ENCODE data around the gene TMEM163. TPM values are rescaled to one million over a fixed set of nuclear protein-coding genes. Genes with fewer than 3 reads are reported as not detected.

TMEM163 gene
- polyA plus RNA-seq, 1 donor from 2014 or later, result 3.5 TPM

DNA sequence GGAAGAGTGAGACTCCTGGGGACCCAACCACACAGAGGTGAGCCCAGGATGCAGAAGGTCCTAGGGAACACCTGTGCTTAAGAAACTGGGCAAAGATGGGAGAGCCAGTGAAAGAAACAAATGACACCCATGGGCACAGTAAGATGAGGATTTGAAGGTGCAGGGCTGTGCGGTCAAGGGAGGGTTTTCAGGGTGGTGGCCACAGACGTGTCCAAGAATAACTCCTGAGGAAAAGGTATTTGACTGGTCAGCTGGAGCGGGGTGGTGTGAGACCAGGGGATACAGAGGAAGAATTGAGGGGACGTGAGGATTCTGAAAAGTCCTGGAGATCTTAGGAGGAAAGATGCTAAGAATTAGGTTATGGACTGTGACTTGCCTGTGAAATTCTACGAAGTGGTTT, 142.9 kb downstream of the TMEM163 start:
- no peaks in the 10 kb centered on the region for H4K20me1 ChIP-seq (ENCODE audit: insufficient read depth)
- no peak overlapping the region for H3K9ac ChIP-seq (ENCODE audit: low read length)
- H3F3A ChIP-seq (ENCODE audit: insufficient read depth, low read length, poor library complexity, severe bottlenecking), result no peaks in the 10 kb centered on the region
- no peak overlapping the region for H3K4me2 ChIP-seq (ENCODE audit: low read length)
- H3K27me3 ChIP-seq (ENCODE audit: insufficient read depth, low read depth, low read length), result no peaks in the 10 kb centered on the region
- H2AFZ ChIP-seq (ENCODE audit: low read depth, low read length), result no peak overlapping the region
- H3K9me2 ChIP-seq (ENCODE audit: insufficient read depth, low read length), result no peaks in the 10 kb centered on the region
- no peak overlapping the region for H3K4me3 ChIP-seq (ENCODE audit: low read length)
- H3K36me3 ChIP-seq (ENCODE audit: insufficient read depth, low read length), result no peaks in the 10 kb centered on the region
- no peak overlapping the region for H3K27ac ChIP-seq (ENCODE audit: low read length)
- TF ChIP-seq SMC3 (conservative IDR thresholded peaks at IDR 0.05; ENCODE audit: poor library complexity), result no peak
- TF ChIP-seq POLR2AphosphoS5 (IDR thresholded peaks at IDR 0.05), result no peak
- TF ChIP-seq TAF1 (IDR thresholded peaks at IDR 0.05; ENCODE audit: low read depth), result no peak
- no peak for TF ChIP-seq EZH2 (IDR thresholded peaks at IDR 0.05; ENCODE audit: borderline replicate concordance, insufficient read depth, low read length, poor library complexity, severe bottlenecking)
- TF ChIP-seq RAD21 (conservative IDR thresholded peaks at IDR 0.05), result no peak
- TF ChIP-seq CTCF (IDR thresholded peaks at IDR 0.05; ENCODE audit: poor library complexity, severe bottlenecking), result no peak
- no peak for TF ChIP-seq EP300 (conservative IDR thresholded peaks at IDR 0.05; ENCODE audit: poor library complexity, severe bottlenecking)
- no peak for TF ChIP-seq MXI1 (conservative IDR thresholded peaks at IDR 0.05; ENCODE audit: poor library complexity, severe bottlenecking)
- TF ChIP-seq, protein P1, sequence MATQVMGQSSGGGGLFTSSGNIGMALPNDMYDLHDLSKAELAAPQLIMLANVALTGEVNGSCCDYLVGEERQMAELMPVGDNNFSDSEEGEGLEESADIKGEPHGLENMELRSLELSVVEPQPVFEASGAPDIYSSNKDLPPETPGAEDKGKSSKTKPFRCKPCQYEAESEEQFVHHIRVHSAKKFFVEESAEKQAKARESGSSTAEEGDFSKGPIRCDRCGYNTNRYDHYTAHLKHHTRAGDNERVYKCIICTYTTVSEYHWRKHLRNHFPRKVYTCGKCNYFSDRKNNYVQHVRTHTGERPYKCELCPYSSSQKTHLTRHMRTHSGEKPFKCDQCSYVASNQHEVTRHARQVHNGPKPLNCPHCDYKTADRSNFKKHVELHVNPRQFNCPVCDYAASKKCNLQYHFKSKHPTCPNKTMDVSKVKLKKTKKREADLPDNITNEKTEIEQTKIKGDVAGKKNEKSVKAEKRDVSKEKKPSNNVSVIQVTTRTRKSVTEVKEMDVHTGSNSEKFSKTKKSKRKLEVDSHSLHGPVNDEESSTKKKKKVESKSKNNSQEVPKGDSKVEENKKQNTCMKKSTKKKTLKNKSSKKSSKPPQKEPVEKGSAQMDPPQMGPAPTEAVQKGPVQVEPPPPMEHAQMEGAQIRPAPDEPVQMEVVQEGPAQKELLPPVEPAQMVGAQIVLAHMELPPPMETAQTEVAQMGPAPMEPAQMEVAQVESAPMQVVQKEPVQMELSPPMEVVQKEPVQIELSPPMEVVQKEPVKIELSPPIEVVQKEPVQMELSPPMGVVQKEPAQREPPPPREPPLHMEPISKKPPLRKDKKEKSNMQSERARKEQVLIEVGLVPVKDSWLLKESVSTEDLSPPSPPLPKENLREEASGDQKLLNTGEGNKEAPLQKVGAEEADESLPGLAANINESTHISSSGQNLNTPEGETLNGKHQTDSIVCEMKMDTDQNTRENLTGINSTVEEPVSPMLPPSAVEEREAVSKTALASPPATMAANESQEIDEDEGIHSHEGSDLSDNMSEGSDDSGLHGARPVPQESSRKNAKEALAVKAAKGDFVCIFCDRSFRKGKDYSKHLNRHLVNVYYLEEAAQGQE (IDR thresholded peaks at IDR 0.05; ENCODE audit: borderline replicate concordance), result no peak
- H3K9me3 ChIP-seq (ENCODE audit: low read length), result no peaks in the 10 kb centered on the region
- H3K79me2 ChIP-seq (replicated peaks; ENCODE audit: insufficient read depth, low read length), result no peaks in the 10 kb centered on the region

- H3K4me2 ChIP-seq (ENCODE audit: low read length), result no peak overlapping the region
- H3K27me3 ChIP-seq (ENCODE audit: insufficient read depth, low read depth, low read length), result no peaks in the 10 kb centered on the region
- H3K79me2 ChIP-seq (replicated peaks; ENCODE audit: insufficient read depth, low read length), result no peaks in the 10 kb centered on the region
- H3K27ac ChIP-seq (ENCODE audit: low read length), result no peak overlapping the region
- no peak overlapping the region for H3K4me3 ChIP-seq (ENCODE audit: low read length)
- H2AFZ ChIP-seq (ENCODE audit: low read depth, low read length), result no peak overlapping the region
- H3K9ac ChIP-seq (ENCODE audit: low read length), result no peak overlapping the region
- TF ChIP-seq CTCF (IDR thresholded peaks at IDR 0.05; ENCODE audit: poor library complexity, severe bottlenecking), result no peak
- TF ChIP-seq SMC3 (conservative IDR thresholded peaks at IDR 0.05; ENCODE audit: poor library complexity), result no peak
- TF ChIP-seq EZH2 (IDR thresholded peaks at IDR 0.05; ENCODE audit: borderline replicate concordance, insufficient read depth, low read length, poor library complexity, severe bottlenecking), result no peak
- no peak for TF ChIP-seq RAD21 (conservative IDR thresholded peaks at IDR 0.05)
- no peak for TF ChIP-seq POLR2AphosphoS5 (IDR thresholded peaks at IDR 0.05)
- TF ChIP-seq MXI1 (conservative IDR thresholded peaks at IDR 0.05; ENCODE audit: poor library complexity, severe bottlenecking), result no peak
- no peak for TF ChIP-seq EP300 (conservative IDR thresholded peaks at IDR 0.05; ENCODE audit: poor library complexity, severe bottlenecking)
- TF ChIP-seq, protein P1 (IDR thresholded peaks at IDR 0.05; ENCODE audit: borderline replicate concordance), result no peak
- no peak for TF ChIP-seq TAF1 (IDR thresholded peaks at IDR 0.05; ENCODE audit: low read depth)
- no peaks in the 10 kb centered on the region for H3K36me3 ChIP-seq (ENCODE audit: insufficient read depth, low read length)
- no peaks in the 10 kb centered on the region for H3F3A ChIP-seq (ENCODE audit: insufficient read depth, low read length, poor library complexity, severe bottlenecking)
- H3K9me2 ChIP-seq (ENCODE audit: insufficient read depth, low read length), result no peaks in the 10 kb centered on the region
- H3K9me3 ChIP-seq (ENCODE audit: low read length), result no peaks in the 10 kb centered on the region
- no peaks in the 10 kb centered on the region for H4K20me1 ChIP-seq (ENCODE audit: insufficient read depth)
Observed at GRCh38 chr2:134574611-134575330, 144.0 kb downstream of the TMEM163 start.
